Spinal cord (tissue), 10 donors: ENCODE results near the gene NCKAP5. TPM values are rescaled to one million over a fixed set of nuclear protein-coding genes. Genes with fewer than 3 reads are reported as not detected.
A peak's percentile ranks its signal among the peaks of the same experiment; 100 is the strongest.

Experiments used
- DNase-seq, 6 donors: peaks; one replicate each; pipeline versions ENCODE4 v3.0.0 to v3.0.0-alpha.2; 2013 to 2015; ENCODE audit warnings: low spot score in 6 of 6, low read depth in 4 of 6
- H3K27ac ChIP-seq: one replicate; pipeline ENCODE4 v1.5.1; 2013; ENCODE audit warnings: low read depth, low read length, control low read depth
- H3K27me3 ChIP-seq: one replicate; pipeline ENCODE4 v1.6.1; 2013; ENCODE audit warnings: low read length; ENCODE audit not compliant: control insufficient read depth, insufficient read depth
- H3K36me3 ChIP-seq: one replicate; pipeline ENCODE4 v1.6.1; 2013; ENCODE audit warnings: low read length; ENCODE audit not compliant: control insufficient read depth, insufficient read depth
- H3K4me1 ChIP-seq: one replicate; pipeline ENCODE4 v1.6.1; 2013; ENCODE audit warnings: low read length; ENCODE audit not compliant: control insufficient read depth, insufficient read depth
- H3K4me3 ChIP-seq: one replicate; pipeline ENCODE4 v1.5.1; 2013; ENCODE audit warnings: low read depth, low read length, control low read depth
- H3K9me3 ChIP-seq: one replicate; pipeline ENCODE4 v1.6.1; 2013; ENCODE audit warnings: low read length; ENCODE audit not compliant: control insufficient read depth, insufficient read depth
- WGBS: methylation state at CpG from one replicate; pipeline ENCODE4 v1.1.5; 2013; ENCODE audit warnings: missing lambda C conversion rate; ENCODE audit not compliant: insufficient coverage; 5-methylcytosine and 5-hydroxymethylcytosine counted together
- polyA plus RNA-seq, 2 donors: library from polyadenylated mRNA; unstranded; fragments of 120-200 nt; gene quantifications; one replicate each; pipeline ENCODE4 v1.2.1, GENCODE V29; 2013; ENCODE audit not compliant: insufficient read length in 2 of 2
- total RNA-seq, 2 donors: library from RNA; depleted of rRNA in 1 of 2; stranded (reverse); fragments of 120-200 nt in 1 of 2; fragments of >200 nt in 1 of 2; gene quantifications; one replicate each; pipeline versions ENCODE4 v1.2.3 to v1.2.4, GENCODE V29; 2013 to 2014
- donor health status: healthy.

NCKAP5 gene
- total and polyA plus RNA-seq, 4 donors = 8.9 to 17.7 (median 11.6) TPM

- peak in 2 of 6 donors; percentile 34 to 40 for DNase-seq
- Histone ChIP-seq H3K27me3 (no peaks in the 10 kb centered on the region), H3K4me3 (no peak overlapping the region), H3K4me1 (peaks cover 10% of the 10 kb centered on the region), H3K9me3 (no peaks in the 10 kb centered on the region), H3K36me3 (no peaks in the 10 kb centered on the region), H3K27ac (no peak overlapping the region)
- 0% methylated on average over 1 of the region's 5 CpGs for WGBS
Observed at GRCh38 chr2:133252780-133253355, 315.4 kb downstream of the NCKAP5 start.

GRCh38 chr2:133249362-133249761 is 318.9 kb downstream of the NCKAP5 start:
- no peak overlapping the region for H3K4me3 ChIP-seq
- no peak overlapping the region for H3K27ac ChIP-seq
- DNase-seq = no peak
- H3K4me1 ChIP-seq = peaks cover 10% of the 10 kb centered on the region
- no peaks in the 10 kb centered on the region for H3K36me3 ChIP-seq
- 90% methylated on average over 1 of the region's 2 CpGs for WGBS
- no peaks in the 10 kb centered on the region for H3K9me3 ChIP-seq
- H3K27me3 ChIP-seq = no peaks in the 10 kb centered on the region

GRCh38 chr2:133248264-133248663 is 320.0 kb downstream of the NCKAP5 start:
- Histone ChIP-seq H3K36me3 (no peaks in the 10 kb centered on the region), H3K9me3 (no peaks in the 10 kb centered on the region), H3K4me3 (no peak overlapping the region), H3K27ac (no peak overlapping the region), H3K4me1 (peaks cover 10% of the 10 kb centered on the region), H3K27me3 (no peaks in the 10 kb centered on the region)
- DNase-seq = no peak
- WGBS = 87% methylated on average over 4 of the region's 4 CpGs

- no peak overlapping the region for H3K27ac ChIP-seq
Observed at GRCh38 chr2:133247631-133248030, 320.6 kb downstream of the NCKAP5 start.

GRCh38 chr2:133241224-133241571 is 327.1 kb downstream of the NCKAP5 start:
- Histone ChIP-seq H3K9me3 (no peaks in the 10 kb centered on the region), H3K36me3 (no peaks in the 10 kb centered on the region), H3K27ac (peak overlapping the region; percentile 50), H3K4me1 (peaks cover 3% of the 10 kb centered on the region), H3K4me3 (peak overlapping the region; percentile 9), H3K27me3 (no peaks in the 10 kb centered on the region)
- no peak for DNase-seq
- no CpG with 5 or more reads among the region's 2 CpGs for WGBS

More at GRCh38 chr2:133247631-133248030, 320.6 kb downstream of the NCKAP5 start:
- DNase-seq = no peak
- Histone ChIP-seq H3K36me3 (no peaks in the 10 kb centered on the region), H3K4me3 (no peak overlapping the region), H3K4me1 (peaks cover 7% of the 10 kb centered on the region), H3K27me3 (no peaks in the 10 kb centered on the region), H3K9me3 (no peaks in the 10 kb centered on the region)
- WGBS = 80% methylated on average over 1 of the region's 2 CpGs

- peak overlapping the region; percentile 55 for H3K27ac ChIP-seq
- H3K27me3 ChIP-seq = no peaks in the 10 kb centered on the region
- no peaks in the 10 kb centered on the region for H3K9me3 ChIP-seq
- peaks cover 3% of the 10 kb centered on the region for H3K4me1 ChIP-seq
- H3K4me3 ChIP-seq = peak overlapping the region; percentile 9
- DNase-seq = peak in 2 of 6 donors; percentile 78 to 79
- H3K36me3 ChIP-seq = no peaks in the 10 kb centered on the region
- WGBS = no CpG with 5 or more reads among the region's 5 CpGs
Observed at GRCh38 chr2:133240491-133241223, 327.6 kb downstream of the NCKAP5 start.

GRCh38 chr2:133235968-133236367 is 332.3 kb downstream of the NCKAP5 start:
- no peak overlapping the region for H3K4me3 ChIP-seq
- no peak for DNase-seq
- H3K27me3 ChIP-seq = no peaks in the 10 kb centered on the region
- H3K36me3 ChIP-seq = no peaks in the 10 kb centered on the region
- WGBS = no CpG with 5 or more reads among the region's 1 CpG
- H3K4me1 ChIP-seq = peaks cover 3% of the 10 kb centered on the region
- no peaks in the 10 kb centered on the region for H3K9me3 ChIP-seq
- H3K27ac ChIP-seq = no peak overlapping the region

GRCh38 chr2:133232556-133232955 is 335.7 kb downstream of the NCKAP5 start:
- H3K27ac ChIP-seq = no peak overlapping the region
- no peaks in the 10 kb centered on the region for H3K9me3 ChIP-seq
- no peaks in the 10 kb centered on the region for H3K4me1 ChIP-seq
- H3K36me3 ChIP-seq = no peaks in the 10 kb centered on the region
- H3K4me3 ChIP-seq = no peak overlapping the region
- DNase-seq = no peak
- no CpG with 5 or more reads among the region's 1 CpG for WGBS
- H3K27me3 ChIP-seq = no peaks in the 10 kb centered on the region

GRCh38 chr2:133231264-133231663 is 337.0 kb downstream of the NCKAP5 start:
- no peaks in the 10 kb centered on the region for H3K36me3 ChIP-seq
- no peaks in the 10 kb centered on the region for H3K27me3 ChIP-seq
- no peaks in the 10 kb centered on the region for H3K9me3 ChIP-seq
- no peaks in the 10 kb centered on the region for H3K4me1 ChIP-seq
- WGBS = no CpG with 5 or more reads among the region's 1 CpG
- no peak overlapping the region for H3K27ac ChIP-seq
- no peak overlapping the region for H3K4me3 ChIP-seq
- no peak for DNase-seq

- H3K4me3 ChIP-seq = no peak overlapping the region
- no peaks in the 10 kb centered on the region for H3K36me3 ChIP-seq
- no CpG with 5 or more reads among the region's 1 CpG for WGBS
Observed at GRCh38 chr2:133229974-133230373, 338.3 kb downstream of the NCKAP5 start.

More at GRCh38 chr2:133229974-133230373, 338.3 kb downstream of the NCKAP5 start:
- no peak overlapping the region for H3K27ac ChIP-seq
- no peak for DNase-seq
- H3K27me3 ChIP-seq = no peaks in the 10 kb centered on the region
- H3K4me1 ChIP-seq = no peaks in the 10 kb centered on the region
- H3K9me3 ChIP-seq = no peaks in the 10 kb centered on the region
